HG03521 (cell line): Measurements from ENCODE around the gene PMEPA1.

Experiments used
- ATAC-seq: cut with Tn5 transposase; IDR thresholded peaks from one replicate; pipeline ENCODE4 v1.9.1; 2021; ENCODE audit warnings: mild to moderate bottlenecking, moderate library complexity; ENCODE audit not compliant: unreplicated experiment

The PMEPA1 gene

DNA sequence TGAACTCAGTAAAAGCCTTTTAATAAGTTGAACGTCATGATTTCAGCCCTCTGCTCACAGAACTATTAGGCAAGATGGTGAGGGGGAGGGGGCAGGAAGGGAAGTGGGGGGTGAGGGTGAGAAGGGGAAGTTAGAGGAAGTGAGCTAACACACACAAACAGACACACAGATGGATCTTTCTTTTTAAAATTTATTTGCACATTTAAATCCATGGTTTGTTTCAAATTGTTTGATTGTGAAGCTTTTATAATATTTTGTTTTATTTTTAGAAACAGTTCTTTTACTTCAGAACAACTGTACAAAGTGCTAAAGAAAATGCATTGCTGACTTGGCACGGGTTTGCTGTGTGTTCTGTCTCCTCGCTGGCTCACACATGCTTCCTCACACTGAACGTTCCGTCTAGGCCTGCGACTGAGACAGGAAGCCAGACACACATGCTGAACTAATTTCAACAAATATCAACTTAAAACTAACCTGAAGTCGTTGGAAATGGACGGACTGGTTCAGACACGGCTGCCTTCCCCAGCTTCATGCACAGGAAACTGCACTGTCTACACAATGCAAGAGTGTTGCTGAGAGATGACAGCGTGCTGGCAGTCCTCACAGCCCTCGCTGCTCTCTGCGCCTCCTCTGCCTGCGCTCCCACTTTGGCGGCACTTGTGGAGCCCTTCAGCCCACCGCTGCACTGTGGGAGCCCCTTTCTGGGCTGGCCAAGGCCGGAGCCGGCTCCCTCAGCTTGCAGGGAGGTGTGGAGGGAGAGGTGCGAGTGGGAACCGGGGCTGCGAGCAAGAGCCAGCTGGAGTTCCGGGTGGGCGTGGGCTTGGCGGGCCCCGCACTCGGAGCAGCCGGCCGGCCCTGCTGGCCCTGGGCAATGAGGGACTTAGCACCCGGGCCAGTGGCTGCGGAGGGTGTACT, 81.5 kb downstream of the PMEPA1 start:
- ATAC-seq, result no peak

DNA sequence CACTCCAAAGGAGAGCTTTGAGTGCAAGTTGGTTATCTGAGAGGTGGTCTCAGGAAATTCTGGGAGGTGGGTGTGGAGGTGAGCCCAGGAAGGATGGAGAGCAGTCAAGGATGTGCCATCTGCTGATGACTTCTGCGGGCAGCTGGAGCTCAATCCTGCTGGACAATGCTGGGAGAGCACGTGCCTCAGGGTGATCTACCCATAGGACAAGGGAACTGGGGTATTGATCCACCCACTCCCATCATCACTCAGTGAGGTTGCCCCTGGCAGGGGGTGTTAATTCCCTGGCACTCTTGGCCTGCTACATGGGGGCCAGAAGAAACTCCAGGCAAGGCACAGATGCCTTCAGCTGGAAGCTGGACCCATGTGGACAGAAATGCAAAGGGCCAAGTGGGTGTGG, 82.5 kb downstream of the PMEPA1 start:
- no peak for ATAC-seq

GRCh38 chr20:57625978-57626377, 83.8 kb downstream of the PMEPA1 start:
- no peak for ATAC-seq

DNA sequence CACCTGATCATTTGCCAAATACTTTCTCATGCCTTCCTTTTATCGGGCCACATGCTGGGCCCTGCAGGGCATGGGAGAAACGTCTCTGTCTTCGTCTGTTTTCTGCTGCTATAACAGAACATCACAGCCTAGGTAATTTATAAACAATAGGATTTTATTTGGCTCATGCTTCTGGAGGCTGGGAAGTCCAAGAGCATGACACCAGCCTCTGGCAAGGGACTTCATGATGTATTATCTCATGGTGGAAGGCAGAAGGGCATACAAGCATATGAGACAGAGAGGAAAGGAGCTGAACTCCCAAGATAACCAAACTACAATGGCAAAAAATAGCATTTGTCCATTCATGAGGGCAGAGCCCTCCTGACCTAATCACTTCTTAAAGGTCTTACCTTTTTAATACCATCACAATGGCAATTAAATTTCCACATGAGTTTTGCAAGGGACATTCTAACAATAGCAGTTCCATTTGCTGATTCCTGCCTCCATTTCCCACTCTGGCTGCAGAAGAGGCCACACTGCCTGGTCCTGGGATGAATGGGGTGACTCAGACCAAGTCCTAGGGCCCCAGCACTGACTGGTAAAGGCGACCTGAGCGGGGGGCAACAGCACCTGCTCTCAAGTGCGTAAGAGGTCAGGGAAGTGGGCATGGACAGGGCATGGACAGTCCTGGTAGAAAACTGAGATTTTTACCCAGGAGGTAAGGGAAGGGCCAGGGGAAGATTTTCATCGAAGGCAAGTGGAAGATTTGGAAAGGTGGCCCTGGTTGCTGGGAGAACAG, 84.4 kb downstream of the PMEPA1 start:
- no peak for ATAC-seq

GRCh38 chr20:57624124-57624523, 85.7 kb downstream of the PMEPA1 start:
- ATAC-seq, result no peak

DNA sequence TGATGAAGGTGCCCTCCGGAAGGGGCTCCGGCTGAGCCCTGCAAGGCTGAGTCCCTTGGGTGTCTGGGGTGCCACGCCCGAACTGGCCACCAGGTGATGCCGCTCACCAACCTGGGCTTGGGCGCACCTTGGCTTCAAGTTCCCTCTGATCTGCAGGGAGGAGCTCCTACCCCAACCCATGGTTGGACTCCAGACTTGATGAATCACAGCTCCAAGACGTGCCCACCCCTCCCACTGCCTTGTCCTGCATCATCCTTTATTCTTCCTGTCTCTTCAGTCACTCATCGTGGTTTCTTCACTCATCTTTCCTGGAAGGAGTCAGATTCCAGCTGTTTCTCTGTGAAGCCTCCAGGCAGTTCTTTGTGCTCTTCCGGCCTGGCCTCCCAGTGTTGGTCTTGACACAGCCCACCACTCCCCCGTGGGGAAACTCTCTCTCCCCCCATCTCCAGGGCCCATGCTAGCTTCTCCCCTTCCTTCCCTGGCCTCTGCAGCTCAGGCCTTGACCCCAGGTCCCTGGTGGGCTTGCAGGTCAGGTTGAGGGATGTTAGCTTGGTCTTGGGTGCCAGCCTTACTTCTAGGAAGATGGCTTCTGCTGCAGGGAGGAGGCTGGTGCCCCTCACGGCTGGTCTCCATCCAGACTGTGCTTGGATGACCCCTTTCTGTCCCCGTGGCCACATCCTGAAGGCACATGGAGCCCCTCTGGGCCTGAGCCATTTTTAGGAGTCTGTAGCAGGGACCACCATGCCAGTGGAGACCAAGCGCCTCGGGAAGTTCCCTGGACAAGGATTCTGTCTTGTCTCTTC, 87.0 kb downstream of the PMEPA1 start:
- no peak for ATAC-seq

DNA sequence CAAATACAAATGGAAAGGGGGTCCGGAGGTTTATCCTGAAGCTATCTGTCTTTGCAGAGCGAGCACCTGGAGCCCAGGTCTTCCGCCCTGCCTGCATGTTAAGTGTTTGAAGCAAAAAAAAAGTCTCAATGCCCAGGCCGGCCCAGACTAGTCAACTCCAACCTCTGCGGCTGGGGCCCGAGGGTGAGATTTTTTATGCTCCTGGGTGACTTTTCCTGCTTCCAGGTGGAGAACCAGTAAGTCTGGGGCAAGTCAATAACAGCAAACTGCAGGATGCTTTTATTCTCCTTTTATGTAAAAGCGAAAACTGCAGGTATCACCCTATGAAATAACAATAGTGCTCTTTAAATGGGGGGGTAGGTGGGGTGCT, 87.6 kb downstream of the PMEPA1 start:
- no peak for ATAC-seq

DNA sequence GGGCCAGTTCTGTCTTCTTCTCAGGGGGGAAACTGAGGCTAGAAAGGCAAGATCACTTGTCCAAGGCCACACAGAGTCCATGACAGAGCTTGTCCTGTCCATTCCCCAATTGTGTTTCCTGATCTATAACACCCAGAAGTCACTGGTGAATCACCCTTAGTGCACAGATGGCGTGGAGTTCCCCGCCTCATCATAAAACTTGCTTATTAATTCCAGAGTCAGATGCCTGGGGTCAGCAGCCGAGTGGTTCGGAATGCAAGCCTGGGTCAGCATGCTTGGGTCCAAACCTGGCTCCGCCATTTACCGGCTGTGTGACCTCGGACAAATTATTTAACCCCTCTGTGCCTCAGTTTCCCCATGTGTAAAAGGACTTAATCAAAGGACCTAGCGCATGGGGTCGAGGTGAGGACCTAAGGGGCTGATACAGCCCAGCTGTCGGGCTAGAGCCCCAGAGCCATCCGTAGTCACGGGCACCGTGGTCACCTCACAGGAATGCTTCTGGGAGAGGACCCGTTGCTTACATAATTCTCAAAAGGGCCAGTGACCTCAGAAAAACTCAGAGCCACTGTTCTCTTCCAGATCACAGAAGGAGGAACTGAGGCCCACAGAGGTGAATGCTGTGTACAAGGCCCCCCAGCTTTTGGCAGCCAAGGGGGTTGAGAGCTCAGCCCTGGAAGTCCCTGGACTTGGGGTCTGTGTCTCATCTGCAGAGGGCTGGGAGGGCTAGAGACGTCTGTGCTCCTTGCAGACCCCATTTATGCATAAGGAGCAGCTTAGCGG, 88.2 kb downstream of the PMEPA1 start:
- no peak for ATAC-seq

- no peak for ATAC-seq
Measured at GRCh38 chr20:57620999-57621398, 88.8 kb downstream of the PMEPA1 start.

- ATAC-seq, result peak; percentile 45
Measured at GRCh38 chr20:57620274-57620990, 89.4 kb downstream of the PMEPA1 start, which contains the start of gene ZBP1. TSS of gene ZBP1 (minus strand) at chr20:57620426. CDS start at chr20:57620295, 131 bp downstream.

GRCh38 chr20:57619051-57619831, 90.6 kb downstream of the PMEPA1 start:
- peak; percentile 40 for ATAC-seq

DNA sequence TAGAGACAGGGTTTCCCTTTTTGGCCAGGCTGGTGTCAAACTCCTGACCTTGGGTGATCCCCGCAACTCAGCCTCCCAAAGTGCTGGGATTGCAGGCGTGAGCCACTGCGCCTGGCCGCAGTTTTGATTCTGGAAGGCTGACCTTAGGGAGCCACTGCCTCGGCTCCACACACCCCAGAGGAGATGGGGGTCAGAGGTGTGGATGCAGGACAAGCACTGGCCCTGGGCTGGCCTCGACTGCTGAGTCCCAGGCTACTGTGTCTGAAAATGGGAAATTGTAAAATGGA, 91.1 kb downstream of the PMEPA1 start:
- ATAC-seq, result no peak

GRCh38 chr20:57618091-57618763, 91.6 kb downstream of the PMEPA1 start:
- ATAC-seq, result no peak

DNA sequence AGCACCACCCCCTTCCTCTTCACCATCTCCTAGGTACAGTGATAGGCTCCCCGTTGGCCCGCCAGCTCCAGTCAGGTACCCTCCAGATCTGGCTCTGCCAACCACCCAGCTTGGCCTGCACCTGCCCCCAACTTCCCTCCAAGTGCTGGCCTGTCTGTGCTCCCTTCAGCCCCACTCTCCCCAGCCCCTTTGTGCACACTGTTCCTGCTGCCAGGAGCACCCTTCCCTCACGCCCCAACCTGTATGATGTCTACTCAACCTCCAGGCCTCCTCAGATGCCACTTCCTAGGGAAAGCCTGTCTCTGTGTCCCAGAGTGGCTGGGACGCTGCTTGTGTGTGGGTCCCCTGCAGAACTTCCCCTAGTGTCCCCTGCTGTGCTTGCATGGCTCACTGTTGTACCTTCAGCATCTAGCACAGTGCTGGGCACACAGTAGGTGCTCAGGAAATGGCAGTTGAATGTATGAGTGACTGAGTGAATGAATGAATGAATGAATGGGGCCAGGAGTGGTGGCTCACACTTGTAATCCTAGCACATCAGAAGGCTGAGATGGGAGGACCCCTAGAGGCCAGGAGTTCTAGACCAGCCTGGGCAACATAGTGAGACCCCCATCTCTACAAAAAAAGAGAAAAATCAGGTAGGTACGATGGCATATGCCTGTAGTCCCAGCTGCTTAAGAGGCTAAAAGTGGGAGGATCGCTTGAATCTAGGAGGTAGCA, 92.6 kb downstream of the PMEPA1 start:
- ATAC-seq, result no peak

- no peak for ATAC-seq
Measured at GRCh38 chr20:57616143-57616951, 93.5 kb downstream of the PMEPA1 start.

DNA sequence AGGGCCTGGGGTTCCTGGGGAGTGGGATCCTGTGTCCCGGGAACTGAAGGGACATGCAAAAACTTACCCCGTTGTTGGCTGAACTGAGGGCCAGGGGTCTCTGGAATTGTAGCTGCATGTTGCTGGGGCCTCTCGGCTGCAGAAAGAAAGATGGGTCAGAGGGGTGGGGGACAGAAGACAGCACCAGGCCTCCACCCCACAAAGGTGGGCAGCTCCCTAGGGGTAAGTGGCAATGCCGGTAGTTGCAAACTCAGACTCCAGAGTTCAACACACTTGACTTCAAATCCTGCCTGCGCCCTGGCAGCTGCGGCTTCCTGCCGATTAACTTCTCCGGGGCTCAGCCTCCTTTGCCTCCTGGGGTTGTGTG, 94.4 kb downstream of the PMEPA1 start:
- no peak for ATAC-seq
